Parathyroid adenoma (tissue), 2 donors: Measurements from ENCODE around the gene VANGL2.

Experiments
- H2AFZ ChIP-seq: fragments of 300-600 bp; sonication (generic); one replicate; pipeline ENCODE4 v1.7.0; 2017; ENCODE audit warnings: antibody characterized with exemption, mild to moderate bottlenecking
- H3K27ac ChIP-seq: fragments of 300-600 bp; sonication (generic); one replicate; pipeline ENCODE4 v1.7.0; 2017
- H3K27me3 ChIP-seq: fragments of 300-600 bp; sonication (generic); one replicate; pipeline ENCODE4 v1.7.0; 2017; ENCODE audit warnings: low read length; ENCODE audit not compliant: control insufficient read depth, insufficient read depth
- H3K36me3 ChIP-seq: fragments of 300-600 bp; sonication (generic); one replicate; pipeline ENCODE4 v1.7.0; 2017; ENCODE audit warnings: low read length; ENCODE audit not compliant: control insufficient read depth, insufficient read depth
- H3K4me1 ChIP-seq: fragments of 300-600 bp; sonication (generic); one replicate; pipeline ENCODE4 v1.7.0; 2017; ENCODE audit warnings: control low read depth
- H3K4me2 ChIP-seq: fragments of 300-600 bp; sonication (generic); one replicate; pipeline ENCODE4 v1.7.0; 2017; ENCODE audit warnings: low read length
- H3K4me3 ChIP-seq: fragments of 300-600 bp; sonication (generic); one replicate; pipeline ENCODE4 v1.7.0; 2017; ENCODE audit warnings: low read depth, low read length
- H3K79me2 ChIP-seq: fragments of 300-600 bp; sonication (generic); one replicate; pipeline ENCODE4 v1.7.0; 2017; ENCODE audit warnings: control low read depth
- H3K9ac ChIP-seq: fragments of 300-600 bp; sonication (generic); one replicate; pipeline ENCODE4 v1.7.0; 2017; ENCODE audit warnings: mild to moderate bottlenecking
- H3K9me3 ChIP-seq: fragments of 300-600 bp; sonication (generic); one replicate; pipeline ENCODE4 v1.7.0; 2017; ENCODE audit warnings: low read length; ENCODE audit not compliant: control insufficient read depth
- CTCF ChIP-seq: fragments of 300-600 bp; sonication (generic); IDR thresholded peaks from one replicate; pipeline ENCODE4 v1.7.0; 2017; ENCODE audit warnings: antibody characterized with exemption, mild to moderate bottlenecking
- donor health status: primary hyperparathyroidism.

VANGL2 gene

GRCh38 chr1:160371756-160372155 lies 28.6 kb upstream of the VANGL2 start:
- no peaks in the 10 kb centered on the region for H3K4me1 ChIP-seq
- H3K4me2 ChIP-seq, result no peak overlapping the region
- TF ChIP-seq CTCF, result no peak
- H3K36me3 ChIP-seq, result no peaks in the 10 kb centered on the region
- H3K27ac ChIP-seq, result no peak overlapping the region
- no peak overlapping the region for H3K4me3 ChIP-seq
- H2AFZ ChIP-seq, result no peak overlapping the region
- H3K27me3 ChIP-seq, result no peaks in the 10 kb centered on the region
- no peaks in the 10 kb centered on the region for H3K79me2 ChIP-seq
- no peaks in the 10 kb centered on the region for H3K9me3 ChIP-seq
- H3K9ac ChIP-seq, result no peak overlapping the region

- H3K4me2 ChIP-seq, result no peak overlapping the region
- H3K9ac ChIP-seq, result no peak overlapping the region
- H3K79me2 ChIP-seq, result no peaks in the 10 kb centered on the region
- no peak overlapping the region for H3K4me3 ChIP-seq
- no peaks in the 10 kb centered on the region for H3K27me3 ChIP-seq
- no peak overlapping the region for H2AFZ ChIP-seq
- H3K27ac ChIP-seq, result no peak overlapping the region
- H3K9me3 ChIP-seq, result no peaks in the 10 kb centered on the region
- TF ChIP-seq CTCF, result no peak
- H3K4me1 ChIP-seq, result no peaks in the 10 kb centered on the region
- H3K36me3 ChIP-seq, result no peaks in the 10 kb centered on the region
These were observed 26.7 kb upstream of the VANGL2 start for GRCh38 chr1:160373696-160374095.

GRCh38 chr1:160374306-160375110 lies 25.9 kb upstream of the VANGL2 start:
- Histone ChIP-seq H3K36me3 (no peaks in the 10 kb centered on the region), H2AFZ (no peak overlapping the region), H3K9me3 (no peaks in the 10 kb centered on the region), H3K27me3 (no peaks in the 10 kb centered on the region), H3K79me2 (no peaks in the 10 kb centered on the region), H3K27ac (no peak overlapping the region), H3K9ac (no peak overlapping the region), H3K4me1 (no peaks in the 10 kb centered on the region), H3K4me3 (no peak overlapping the region), H3K4me2 (no peak overlapping the region)
- no peak for TF ChIP-seq CTCF

- no peaks in the 10 kb centered on the region for H3K4me1 ChIP-seq
- no peaks in the 10 kb centered on the region for H3K27me3 ChIP-seq
- H3K79me2 ChIP-seq, result no peaks in the 10 kb centered on the region
- H3K36me3 ChIP-seq, result no peaks in the 10 kb centered on the region
- H3K9ac ChIP-seq, result no peak overlapping the region
- H3K27ac ChIP-seq, result no peak overlapping the region
- H3K4me2 ChIP-seq, result no peak overlapping the region
- H2AFZ ChIP-seq, result peak overlapping the region; percentile 69
- no peak for TF ChIP-seq CTCF
- H3K9me3 ChIP-seq, result no peaks in the 10 kb centered on the region
- no peak overlapping the region for H3K4me3 ChIP-seq
These were observed 24.4 kb upstream of the VANGL2 start for GRCh38 chr1:160375788-160376524.
